ENCODE data around the gene GRAMD4. TPM values are rescaled to one million over a fixed set of nuclear protein-coding genes. Genes with fewer than 3 reads are reported as not detected.

Gene GRAMD4
- total RNA-seq, 1 donor from 2014 or later = 85.7 TPM

GRCh38 chr22:46688949-46689348, 68.8 kb downstream of the GRAMD4 start:
- Mint-ChIP-seq H3K27me3 (ENCODE audit: unreplicated experiment) (peaks cover 6% of the 10 kb centered on the region), H3K4me1 (ENCODE audit: low read depth, unreplicated experiment) (peaks cover 21% of the 10 kb centered on the region)

GRCh38 chr22:46690146-46690545, 70.0 kb downstream of the GRAMD4 start:
- DNase-seq = no peak
- Mint-ChIP-seq H3K4me1 (ENCODE audit: low read depth, unreplicated experiment) (peaks cover 22% of the 10 kb centered on the region), H3K36me3 (ENCODE audit: unreplicated experiment) (peaks cover 5% of the 10 kb centered on the region), H3K27ac (ENCODE audit: unreplicated experiment) (no peak overlapping the region), H3K9me3 (ENCODE audit: unreplicated experiment) (peaks cover 6% of the 10 kb centered on the region), H3K4me3 (ENCODE audit: unreplicated experiment) (no peak overlapping the region), H3K27me3 (ENCODE audit: unreplicated experiment) (peaks cover 6% of the 10 kb centered on the region)
- TF ChIP-seq CTCF (IDR thresholded peaks at IDR 0.05; ENCODE audit: partially characterized antibody, unreplicated experiment) = no peak

More at GRCh38 chr22:46688949-46689348, 68.8 kb downstream of the GRAMD4 start:
- DNase-seq = no peak
- peaks cover 5% of the 10 kb centered on the region for H3K9me3 Mint-ChIP-seq (ENCODE audit: unreplicated experiment)
- H3K4me3 Mint-ChIP-seq (ENCODE audit: unreplicated experiment) = no peak overlapping the region
- TF ChIP-seq CTCF (IDR thresholded peaks at IDR 0.05; ENCODE audit: partially characterized antibody, unreplicated experiment) = no peak
- H3K36me3 Mint-ChIP-seq (ENCODE audit: unreplicated experiment) = peaks cover 5% of the 10 kb centered on the region
- peak overlapping the region; percentile 64 for H3K27ac Mint-ChIP-seq (ENCODE audit: unreplicated experiment)

DNA sequence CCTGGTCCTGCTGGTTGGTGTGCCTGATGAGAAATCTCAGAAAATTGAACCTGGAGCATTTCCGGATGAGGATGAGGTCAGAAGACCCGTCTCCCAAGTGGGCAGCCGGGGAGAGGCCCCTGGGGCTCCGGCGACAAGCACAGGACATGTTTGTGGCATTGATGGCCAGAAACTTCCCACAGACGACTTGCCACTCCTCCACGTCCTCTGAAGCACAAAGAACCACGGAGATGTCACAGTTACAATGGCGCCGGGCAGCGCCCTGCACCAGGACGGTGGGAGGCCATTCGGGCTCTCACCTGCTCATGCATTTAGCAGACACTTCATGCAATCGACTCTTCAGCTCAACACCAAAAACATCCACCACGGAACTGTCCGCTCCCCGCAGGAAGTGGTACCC, 71.4 kb downstream of the GRAMD4 start:
- Mint-ChIP-seq H3K9me3 (ENCODE audit: unreplicated experiment) (peaks cover 5% of the 10 kb centered on the region), H3K27me3 (ENCODE audit: unreplicated experiment) (no peaks in the 10 kb centered on the region), H3K4me1 (ENCODE audit: low read depth, unreplicated experiment) (peaks cover 12% of the 10 kb centered on the region), H3K4me3 (ENCODE audit: unreplicated experiment) (no peak overlapping the region), H3K36me3 (ENCODE audit: unreplicated experiment) (peaks cover 5% of the 10 kb centered on the region), H3K27ac (ENCODE audit: unreplicated experiment) (no peak overlapping the region)
- no peak for TF ChIP-seq CTCF (IDR thresholded peaks at IDR 0.05; ENCODE audit: partially characterized antibody, unreplicated experiment)
- DNase-seq = no peak

- peaks cover 9% of the 10 kb centered on the region for H3K9me3 Mint-ChIP-seq (ENCODE audit: unreplicated experiment)
- H3K36me3 Mint-ChIP-seq (ENCODE audit: unreplicated experiment) = peaks cover 5% of the 10 kb centered on the region
- H3K27me3 Mint-ChIP-seq (ENCODE audit: unreplicated experiment) = no peaks in the 10 kb centered on the region
- H3K4me1 Mint-ChIP-seq (ENCODE audit: low read depth, unreplicated experiment) = peaks cover 13% of the 10 kb centered on the region
- no peak for DNase-seq
- TF ChIP-seq CTCF (IDR thresholded peaks at IDR 0.05; ENCODE audit: partially characterized antibody, unreplicated experiment) = no peak
- peak overlapping the region; percentile 73 for H3K27ac Mint-ChIP-seq (ENCODE audit: unreplicated experiment)
- no peak overlapping the region for H3K4me3 Mint-ChIP-seq (ENCODE audit: unreplicated experiment)
Measured at GRCh38 chr22:46693634-46694415, 73.6 kb downstream of the GRAMD4 start.

- H3K9me3 Mint-ChIP-seq (ENCODE audit: unreplicated experiment) = peaks cover 9% of the 10 kb centered on the region
- TF ChIP-seq CTCF (IDR thresholded peaks at IDR 0.05; ENCODE audit: partially characterized antibody, unreplicated experiment) = no peak
- no peak for DNase-seq
- peaks cover 5% of the 10 kb centered on the region for H3K36me3 Mint-ChIP-seq (ENCODE audit: unreplicated experiment)
- H3K27ac Mint-ChIP-seq (ENCODE audit: unreplicated experiment) = peak overlapping the region; percentile 73
- H3K27me3 Mint-ChIP-seq (ENCODE audit: unreplicated experiment) = peaks cover 4% of the 10 kb centered on the region
- peaks cover 11% of the 10 kb centered on the region for H3K4me1 Mint-ChIP-seq (ENCODE audit: low read depth, unreplicated experiment)
- H3K4me3 Mint-ChIP-seq (ENCODE audit: unreplicated experiment) = peak overlapping the region; percentile 6
Measured at GRCh38 chr22:46694416-46695170, 74.4 kb downstream of the GRAMD4 start.

Data from glutamatergic neuron (in vitro differentiated cells).